Natural killer cell (primary cell): ENCODE results near the gene WFIKKN1. TPM values are rescaled to one million over a fixed set of nuclear protein-coding genes. Genes with fewer than 3 reads are reported as not detected.
A peak's percentile ranks its signal among the peaks of the same experiment; 100 is the strongest.

Experiments
- ATAC-seq, 3 donors: fragments of 150-1000 bp in 2 of 3; fragments of 200-7000 bp in 1 of 3; cut with Tn5 transposase; 1 replicate in 1 of 3; 2 replicates in 2 of 3; pipeline ENCODE4 v1.10.0; 2021; ENCODE audit warnings: mild to moderate bottlenecking in 2 of 3, moderate library complexity in 2 of 3
- DNase-seq, 2 donors: peaks; one replicate each; pipeline versions ENCODE4 v3.0.0 to v3.0.0-alpha.2; 2013 to 2021; ENCODE audit warnings: mixed read lengths in 1 of 2
- H3K27ac ChIP-seq: one replicate; pipeline ENCODE4 v1.5.1; 2013; ENCODE audit warnings: mild to moderate bottlenecking, low read length
- H3K27me3 ChIP-seq: one replicate; pipeline ENCODE4 v1.6.1; 2013; ENCODE audit warnings: low read length; ENCODE audit not compliant: control insufficient read depth, insufficient read depth
- H3K36me3 ChIP-seq: one replicate; pipeline ENCODE4 v1.6.1; 2013; ENCODE audit warnings: low read length; ENCODE audit not compliant: control insufficient read depth, insufficient read depth
- H3K4me1 ChIP-seq: one replicate; pipeline ENCODE4 v1.6.1; 2013; ENCODE audit warnings: low read length; ENCODE audit not compliant: control insufficient read depth, insufficient read depth
- H3K4me3 ChIP-seq: one replicate; pipeline ENCODE4 v1.5.1; 2013; ENCODE audit warnings: low read length
- H3K9me3 ChIP-seq: one replicate; pipeline ENCODE4 v1.6.1; 2013; ENCODE audit warnings: low read length; ENCODE audit not compliant: control insufficient read depth, insufficient read depth
- H3K27ac Mint-ChIP-seq, 2 donors: one replicate each; pipeline ENCODE4 v1.8.0; 2022; ENCODE audit warnings: mild to moderate bottlenecking in 2 of 2, mixed read lengths in 2 of 2, moderate library complexity in 1 of 2
- H3K27me3 Mint-ChIP-seq, 2 donors: one replicate each; pipeline ENCODE4 v1.8.0; 2022; ENCODE audit warnings: low read depth in 2 of 2, mixed read lengths in 2 of 2
- H3K36me3 Mint-ChIP-seq: one replicate; pipeline ENCODE4 v1.8.0; 2022; ENCODE audit warnings: mixed read lengths
- H3K4me1 Mint-ChIP-seq, 2 donors: one replicate each; pipeline ENCODE4 v1.8.0; 2022; ENCODE audit warnings: mixed read lengths in 2 of 2
- H3K4me3 Mint-ChIP-seq: one replicate; pipeline ENCODE4 v1.8.0; 2022; ENCODE audit warnings: mild to moderate bottlenecking, moderate library complexity, mixed read lengths
- H3K9me3 Mint-ChIP-seq, 2 donors: one replicate each; pipeline ENCODE4 v1.8.0; 2022; ENCODE audit warnings: mixed read lengths in 2 of 2
- WGBS: methylation state at CpG from one replicate; pipeline ENCODE4 v1.1.7; 2013; ENCODE audit warnings: missing lambda C conversion rate; ENCODE audit not compliant: insufficient coverage; 5-methylcytosine and 5-hydroxymethylcytosine counted together
- intact Hi-C: fragments of 100-400 bp; cut with micrococcal nuclease; formaldehyde crosslinking; loops from one replicate; pipeline ENCODE4 v1.14.2; 2022
- total RNA-seq, 4 donors: library from RNA; stranded (reverse); fragments of 120-200 nt in 1 of 4; gene quantifications; one replicate each; pipeline versions ENCODE4 v1.2.3 to v1.2.4, GENCODE V29; 2013 to 2022
- TF ChIP-seq, protein P1 (sequence below): fragments of 200-600 bp; IDR thresholded peaks from one replicate; pipeline ENCODE4 v1.8.0; 2022; ENCODE audit warnings: antibody characterized with exemption

WFIKKN1 gene
- total RNA-seq, 3 donors from 2014 or later (not counting 1 experiment from before 2014, with no cell fraction given) = 0.60 to 1.7 (median 0.75) TPM

DNA sequence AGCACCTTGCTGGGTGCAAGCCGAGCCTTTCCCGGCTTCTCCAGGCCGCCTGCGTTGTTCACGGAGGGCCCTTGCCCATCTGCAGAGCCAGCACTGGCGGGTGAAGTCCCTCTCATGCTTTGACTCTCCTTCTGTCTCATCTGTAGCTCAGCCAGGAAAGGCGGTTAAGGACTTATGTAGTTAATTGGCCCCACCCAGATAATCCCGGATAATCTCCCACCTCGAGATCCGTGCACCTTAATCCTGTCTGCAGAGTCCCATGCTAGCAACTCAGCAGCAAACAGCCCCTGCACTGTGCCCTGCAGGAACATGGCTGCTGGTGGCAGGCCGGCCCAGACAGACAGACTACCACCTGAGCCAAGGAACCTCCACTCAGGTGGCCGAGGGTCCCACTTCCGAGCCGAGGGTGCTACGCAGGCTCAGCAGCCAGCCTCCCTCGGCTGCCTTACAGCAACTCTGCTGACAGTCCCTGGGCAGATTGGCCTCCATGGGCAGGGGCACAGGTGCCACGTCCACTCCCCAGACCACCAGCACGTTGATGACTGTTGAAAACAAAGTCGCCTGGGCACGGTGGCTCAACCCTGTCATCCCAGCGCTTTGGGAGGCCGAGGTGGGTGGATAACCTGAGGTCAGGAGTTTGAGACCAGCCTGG is 24.0 kb upstream of the WFIKKN1 start:
- TF ChIP-seq, protein P1, sequence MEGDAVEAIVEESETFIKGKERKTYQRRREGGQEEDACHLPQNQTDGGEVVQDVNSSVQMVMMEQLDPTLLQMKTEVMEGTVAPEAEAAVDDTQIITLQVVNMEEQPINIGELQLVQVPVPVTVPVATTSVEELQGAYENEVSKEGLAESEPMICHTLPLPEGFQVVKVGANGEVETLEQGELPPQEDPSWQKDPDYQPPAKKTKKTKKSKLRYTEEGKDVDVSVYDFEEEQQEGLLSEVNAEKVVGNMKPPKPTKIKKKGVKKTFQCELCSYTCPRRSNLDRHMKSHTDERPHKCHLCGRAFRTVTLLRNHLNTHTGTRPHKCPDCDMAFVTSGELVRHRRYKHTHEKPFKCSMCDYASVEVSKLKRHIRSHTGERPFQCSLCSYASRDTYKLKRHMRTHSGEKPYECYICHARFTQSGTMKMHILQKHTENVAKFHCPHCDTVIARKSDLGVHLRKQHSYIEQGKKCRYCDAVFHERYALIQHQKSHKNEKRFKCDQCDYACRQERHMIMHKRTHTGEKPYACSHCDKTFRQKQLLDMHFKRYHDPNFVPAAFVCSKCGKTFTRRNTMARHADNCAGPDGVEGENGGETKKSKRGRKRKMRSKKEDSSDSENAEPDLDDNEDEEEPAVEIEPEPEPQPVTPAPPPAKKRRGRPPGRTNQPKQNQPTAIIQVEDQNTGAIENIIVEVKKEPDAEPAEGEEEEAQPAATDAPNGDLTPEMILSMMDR = no peak
- 97% methylated on average over 20 of the region's 22 CpGs for WGBS

GRCh38 chr16:608019-608418 is 22.8 kb upstream of the WFIKKN1 start:
- H3K9me3 Mint-ChIP-seq = no peaks in the 10 kb centered on the region
- Histone ChIP-seq H3K27me3 (no peaks in the 10 kb centered on the region), H3K27ac (no peak overlapping the region), H3K9me3 (peaks cover 6% of the 10 kb centered on the region), H3K4me3 (no peak overlapping the region), H3K36me3 (no peaks in the 10 kb centered on the region), H3K4me1 (peaks cover 6% of the 10 kb centered on the region)
- no peak overlapping the region for H3K27ac Mint-ChIP-seq
- H3K27me3 Mint-ChIP-seq = no peaks in the 10 kb centered on the region
- WGBS = 92% methylated on average over 8 of the region's 10 CpGs
- intact Hi-C loops = no loop called here
- DNase-seq = no peak
- H3K4me1 Mint-ChIP-seq = peaks cover 13 to 24% of the 10 kb centered on the region in 2 donors
- ATAC-seq = no peak
- no peaks in the 10 kb centered on the region for H3K36me3 Mint-ChIP-seq
- TF ChIP-seq, protein P1 = no peak
- H3K4me3 Mint-ChIP-seq = no peak overlapping the region

More for the DNA sequence above, 24.0 kb upstream of the WFIKKN1 start:
- ATAC-seq (no peak), DNase-seq (no peak)
- Mint-ChIP-seq H3K9me3 (no peaks in the 10 kb centered on the region), H3K4me1 (peaks cover 19 to 30% of the 10 kb centered on the region in 2 donors), H3K36me3 (no peaks in the 10 kb centered on the region), H3K4me3 (no peak overlapping the region), H3K27ac (no peak overlapping the region), H3K27me3 (no peaks in the 10 kb centered on the region)
- H3K9me3 ChIP-seq = peaks cover 6% of the 10 kb centered on the region
- no peak overlapping the region for H3K4me3 ChIP-seq
- H3K4me1 ChIP-seq = peaks cover 9% of the 10 kb centered on the region
- no peaks in the 10 kb centered on the region for H3K27me3 ChIP-seq
- intact Hi-C loops = no loop called here
- H3K27ac ChIP-seq = no peak overlapping the region
- no peaks in the 10 kb centered on the region for H3K36me3 ChIP-seq

DNA sequence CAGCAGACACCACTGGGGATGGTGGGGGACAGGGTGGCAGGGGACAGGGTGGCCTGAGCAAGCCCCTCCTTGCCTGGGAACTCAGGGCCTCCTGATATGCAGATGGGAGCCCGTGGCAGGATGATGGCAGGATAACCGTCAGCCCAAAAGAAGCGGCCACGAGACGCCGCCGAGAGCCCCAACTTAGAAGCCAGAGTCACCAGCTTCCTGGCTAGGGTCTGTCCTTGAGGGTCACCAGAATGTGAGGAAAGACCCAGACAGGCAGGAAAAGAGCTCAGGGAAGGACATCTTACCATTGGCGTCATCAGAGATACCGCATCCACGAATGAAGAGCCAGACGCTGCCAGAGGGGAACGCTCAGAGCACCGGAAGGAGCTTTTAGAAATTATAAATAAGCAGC is 21.5 kb upstream of the WFIKKN1 start:
- H3K4me1 ChIP-seq = peaks cover 6% of the 10 kb centered on the region
- Mint-ChIP-seq H3K27ac (no peak overlapping the region), H3K27me3 (no peaks in the 10 kb centered on the region), H3K36me3 (no peaks in the 10 kb centered on the region), H3K4me3 (no peak overlapping the region), H3K4me1 (peaks cover 5 to 16% of the 10 kb centered on the region in 2 donors), H3K9me3 (no peaks in the 10 kb centered on the region)
- WGBS = 94% methylated on average over 13 of the region's 13 CpGs
- DNase-seq (no peak), ATAC-seq (no peak)
- intact Hi-C loops = no loop called here
- TF ChIP-seq, protein P1 = no peak
- H3K36me3 ChIP-seq = no peaks in the 10 kb centered on the region
- H3K9me3 ChIP-seq = peaks cover 6% of the 10 kb centered on the region
- H3K27ac ChIP-seq = no peak overlapping the region
- H3K4me3 ChIP-seq = no peak overlapping the region
- H3K27me3 ChIP-seq = no peaks in the 10 kb centered on the region

- H3K27ac ChIP-seq = no peak overlapping the region
- Mint-ChIP-seq H3K36me3 (no peaks in the 10 kb centered on the region), H3K9me3 (no peaks in the 10 kb centered on the region), H3K27me3 (no peaks in the 10 kb centered on the region), H3K4me1 (peaks cover 5 to 16% of the 10 kb centered on the region in 2 donors), H3K27ac (peak overlapping the region in 1 of 2 donors; percentile 31), H3K4me3 (no peak overlapping the region)
- TF ChIP-seq, protein P1 = no peak
- no peaks in the 10 kb centered on the region for H3K36me3 ChIP-seq
- H3K9me3 ChIP-seq = peaks cover 5% of the 10 kb centered on the region
- H3K4me3 ChIP-seq = no peak overlapping the region
- WGBS = 82% methylated on average over 14 of the region's 14 CpGs
- no peaks in the 10 kb centered on the region for H3K27me3 ChIP-seq
- intact Hi-C loops = loop anchor here (2.0 to 5.0 kb wide), 2 partner anchors 31 to 218 kb away; no protein-coding TSS in a partner anchor
- peaks cover 6% of the 10 kb centered on the region for H3K4me1 ChIP-seq
- ATAC-seq (no peak), DNase-seq (no peak)
These were observed 20.8 kb upstream of the WFIKKN1 start for GRCh38 chr16:609984-610383.
